NCI-H2107 (cell line): ENCODE data around the gene KCNQ5.

Experiments used
- DNase-seq: peaks from one replicate; lab custom pipeline; 2025; lab: John Stamatoyannopoulos, UW

KCNQ5 gene

GRCh38 chr6:73058736-73059135 lies 436.9 kb downstream of the KCNQ5 start:
- DNase-seq = no peak

- DNase-seq = no peak
These were observed 440.3 kb downstream of the KCNQ5 start for GRCh38 chr6:73062130-73062529.

- DNase-seq = no peak
These were observed 441.0 kb downstream of the KCNQ5 start for GRCh38 chr6:73062837-73063236.

- DNase-seq = no peak
These were observed 442.4 kb downstream of the KCNQ5 start for GRCh38 chr6:73064266-73064665.

GRCh38 chr6:73073238-73073637 lies 451.4 kb downstream of the KCNQ5 start:
- no peak for DNase-seq

- DNase-seq = no peak
These were observed 452.3 kb downstream of the KCNQ5 start for GRCh38 chr6:73074175-73074574.

- DNase-seq = no peak
These were observed 454.5 kb downstream of the KCNQ5 start for GRCh38 chr6:73076211-73076954.

GRCh38 chr6:73078333-73078862 lies 456.5 kb downstream of the KCNQ5 start:
- DNase-seq = no peak

GRCh38 chr6:73078908-73079610 lies 457.2 kb downstream of the KCNQ5 start:
- no peak for DNase-seq

- DNase-seq = no peak
These were observed 457.7 kb downstream of the KCNQ5 start for GRCh38 chr6:73079611-73079955.

- no peak for DNase-seq
These were observed 458.1 kb downstream of the KCNQ5 start for GRCh38 chr6:73079978-73080377.

GRCh38 chr6:73081955-73082354 lies 460.1 kb downstream of the KCNQ5 start:
- DNase-seq = no peak

- DNase-seq = no peak
These were observed 462.0 kb downstream of the KCNQ5 start for GRCh38 chr6:73083886-73084285.

GRCh38 chr6:73085443-73085871 lies 463.6 kb downstream of the KCNQ5 start:
- no peak for DNase-seq

- no peak for DNase-seq
These were observed 464.9 kb downstream of the KCNQ5 start for GRCh38 chr6:73086726-73087125.

GRCh38 chr6:73088138-73088813 lies 466.4 kb downstream of the KCNQ5 start:
- no peak for DNase-seq

- no peak for DNase-seq
These were observed 483.1 kb downstream of the KCNQ5 start for GRCh38 chr6:73104921-73105320.

GRCh38 chr6:73107016-73107415 lies 485.2 kb downstream of the KCNQ5 start:
- DNase-seq = no peak

- DNase-seq = no peak
These were observed 487.1 kb downstream of the KCNQ5 start for GRCh38 chr6:73108949-73109348.

GRCh38 chr6:73109659-73110058 lies 487.8 kb downstream of the KCNQ5 start:
- no peak for DNase-seq

GRCh38 chr6:73116330-73116729 lies 494.5 kb downstream of the KCNQ5 start:
- DNase-seq = no peak

- DNase-seq = no peak
These were observed 499.6 kb downstream of the KCNQ5 start for GRCh38 chr6:73121421-73121993.
